IMR-90 (cell line): ENCODE measurements around the gene ANTXR2. TPM values are rescaled to one million over a fixed set of nuclear protein-coding genes. Genes with fewer than 3 reads are reported as not detected.

Experiments
- ATAC-seq: fragments of 200-7000 bp; cut with Tn5 transposase; 2 replicates; pipeline ENCODE4 v1.9.1; 2020; ENCODE audit warnings: low read depth, mild to moderate bottlenecking, moderate library complexity
- BruUV-seq: library from RNA; stranded (reverse); fragments of 400-500 nt; replicated peaks from 2 replicates; lab custom pipeline; 2021; lab: Mats Ljungman, UMichigan
- CTCF ChIA-PET: fragments of 300-600 bp; formaldehyde crosslinking; extraction: SDS; loops from one replicate; lab custom pipeline; 2021; ENCODE audit warnings: antibody characterized with exemption; lab: Yijun Ruan, JAX
- POLR2A ChIA-PET: fragments of 300-600 bp; sonication (Branson Sonifier 250); formaldehyde crosslinking; loops from one replicate; lab custom pipeline; 2022; ENCODE audit warnings: antibody characterized with exemption; ENCODE audit not compliant: unreplicated experiment; lab: Charles Lee
- DNase-seq: peaks from one replicate; pipeline ENCODE4 v3.0.0; 2013
- H2AFZ ChIP-seq: replicated peaks from 2 replicates; pipeline ENCODE3; 2013; ENCODE audit warnings: low read length, mild to moderate bottlenecking; ENCODE audit not compliant: poor library complexity
- H2AK5ac ChIP-seq: 2 replicates; pipeline ENCODE4 v1.6.1; 2013; ENCODE audit warnings: low read depth, low read length, inconsistent platforms
- H2AK9ac ChIP-seq: replicated peaks from 2 replicates; pipeline ENCODE3; 2013; ENCODE audit warnings: mild to moderate bottlenecking, low read depth, low read length, moderate library complexity; ENCODE audit not compliant: poor library complexity
- H2BK120ac ChIP-seq: 2 replicates; pipeline ENCODE4 v1.6.1; 2013; ENCODE audit warnings: low read depth, low read length, inconsistent platforms
- H2BK15ac ChIP-seq: 3 replicates; pipeline ENCODE4 v1.6.1; 2013; ENCODE audit warnings: low read depth, low read length, inconsistent platforms
- H2BK20ac ChIP-seq: 2 replicates; pipeline ENCODE4 v1.6.1; 2013; ENCODE audit warnings: low read depth, mild to moderate bottlenecking, inconsistent platforms, low read length, moderate library complexity
- H2BK5ac ChIP-seq: 2 replicates; pipeline ENCODE4 v1.6.1; 2013; ENCODE audit warnings: mild to moderate bottlenecking, low read depth, low read length, inconsistent platforms; ENCODE audit not compliant: poor library complexity, severe bottlenecking
- H3K14ac ChIP-seq: replicated peaks from 2 replicates; pipeline ENCODE4 v1.6.1; 2013; ENCODE audit warnings: low read depth, low read length, inconsistent platforms
- H3K18ac ChIP-seq: 2 replicates; pipeline ENCODE4 v1.6.1; 2013; ENCODE audit warnings: low read depth, low read length, control low read depth
- H3K23ac ChIP-seq: 2 replicates; pipeline ENCODE4 v1.6.1; 2013; ENCODE audit warnings: low read depth, low read length, inconsistent platforms
- H3K27ac ChIP-seq: 2 replicates; pipeline ENCODE4 v1.5.1; 2013; ENCODE audit warnings: mild to moderate bottlenecking, control low read depth, low read length; ENCODE audit not compliant: insufficient read depth
- H3K27me3 ChIP-seq: 2 replicates; pipeline ENCODE4 v1.6.1; 2013; ENCODE audit warnings: low read length; ENCODE audit not compliant: control insufficient read depth, insufficient read depth
- H3K36me3 ChIP-seq: 2 replicates; pipeline ENCODE4 v1.6.1; 2013; ENCODE audit warnings: low read length, mixed read lengths; ENCODE audit not compliant: control insufficient read depth, insufficient read depth
- H3K4ac ChIP-seq: 2 replicates; pipeline ENCODE4 v1.6.1; 2013; ENCODE audit warnings: low read depth, low read length, inconsistent platforms
- H3K4me1 ChIP-seq: 2 replicates; pipeline ENCODE4 v1.6.1; 2013; ENCODE audit warnings: low read length, mixed read lengths; ENCODE audit not compliant: control insufficient read depth, insufficient read depth
- H3K4me2 ChIP-seq: 2 replicates; pipeline ENCODE4 v1.6.1; 2013; ENCODE audit warnings: low read depth, mild to moderate bottlenecking, control low read depth, low read length, moderate library complexity
- H3K4me3 ChIP-seq: 2 replicates; pipeline ENCODE4 v1.5.1; 2013; ENCODE audit warnings: low read depth, mild to moderate bottlenecking, control low read depth, low read length, moderate library complexity; ENCODE audit not compliant: insufficient read depth
- H3K56ac ChIP-seq: 2 replicates; pipeline ENCODE4 v1.6.1; 2013; ENCODE audit warnings: low read length, inconsistent platforms; ENCODE audit not compliant: insufficient read depth; ENCODE audit errors: extremely low read depth
- H3K79me1 ChIP-seq, 2 experiments: 2 replicates each; pipeline ENCODE4 v1.6.1; 2013; ENCODE audit warnings: low read length in 2 of 2, inconsistent platforms in 1 of 2, low read depth in 1 of 2
- H3K9ac ChIP-seq: 2 replicates; pipeline ENCODE4 v1.6.1; 2013; ENCODE audit warnings: low read depth, low read length, control low read depth
- H3K9me1 ChIP-seq: 2 replicates; pipeline ENCODE4 v1.6.1; 2013; ENCODE audit warnings: low read length, inconsistent platforms; ENCODE audit not compliant: insufficient read depth
- H3K9me3 ChIP-seq: 2 replicates; pipeline ENCODE4 v1.6.1; 2013; ENCODE audit warnings: low read length; ENCODE audit not compliant: control insufficient read depth, insufficient read depth
- H4K20me1 ChIP-seq: 2 replicates; pipeline ENCODE4 v1.6.1; 2013; ENCODE audit warnings: low read length, inconsistent platforms; ENCODE audit not compliant: insufficient read depth
- H4K5ac ChIP-seq: 2 replicates; pipeline ENCODE4 v1.6.1; 2013; ENCODE audit warnings: mild to moderate bottlenecking, low read depth, low read length, control low read depth
- H4K8ac ChIP-seq, 2 experiments: 2 replicates each; pipeline ENCODE4 v1.6.1; 2013; ENCODE audit warnings: low read depth in 2 of 2, low read length in 2 of 2, control low read depth in 1 of 2, inconsistent platforms in 1 of 2
- H4K91ac ChIP-seq: 2 replicates; pipeline ENCODE4 v1.6.1; 2013; ENCODE audit warnings: low read depth, low read length, inconsistent platforms; ENCODE audit not compliant: insufficient read depth
- BHLHE40 ChIP-seq: fragments of 150-350 bp; IDR thresholded peaks from 2 replicates; pipeline ENCODE4 v1.6.1; 2016; ENCODE audit warnings: mild to moderate bottlenecking, low read depth, low read length
- CEBPB ChIP-seq: IDR thresholded peaks from 2 replicates; pipeline ENCODE4 v1.6.1; 2012; ENCODE audit warnings: low read depth, low read length, improper control_type of control experiment
- CHD1 ChIP-seq: IDR thresholded peaks from 2 replicates; pipeline ENCODE4 v1.6.1; 2012; ENCODE audit warnings: low read depth, low read length, improper control_type of control experiment
- MAFK ChIP-seq: IDR thresholded peaks from 2 replicates; pipeline ENCODE4 v1.6.1; 2012; ENCODE audit warnings: low read depth, low read length, improper control_type of control experiment
- MAZ ChIP-seq: IDR thresholded peaks from 2 replicates; pipeline ENCODE4 v1.6.1; 2012; ENCODE audit warnings: low read depth, mild to moderate bottlenecking, low read length, improper control_type of control experiment, moderate library complexity, borderline replicate concordance
- NFE2L2 ChIP-seq: fragments of 150-350 bp; IDR thresholded peaks from 2 replicates; pipeline ENCODE4 v1.6.1; 2016; ENCODE audit warnings: low read depth, mild to moderate bottlenecking, low read length
- POLR2A ChIP-seq: IDR thresholded peaks from 2 replicates; pipeline ENCODE4 v1.6.1; 2012; ENCODE audit warnings: mild to moderate bottlenecking, low read depth, low read length
- RAD21 ChIP-seq: IDR thresholded peaks from 2 replicates; pipeline ENCODE4 v1.6.1; 2012; ENCODE audit warnings: low read length, improper control_type of control experiment
- RCOR1 ChIP-seq: IDR thresholded peaks from 2 replicates; pipeline ENCODE4 v1.6.1; 2012; ENCODE audit warnings: mild to moderate bottlenecking, low read length, improper control_type of control experiment; ENCODE audit not compliant: insufficient replicate concordance
- RFX5 ChIP-seq: IDR thresholded peaks from 2 replicates; pipeline ENCODE4 v1.8.0; 2012; ENCODE audit warnings: low read depth, mild to moderate bottlenecking, low read length, moderate library complexity
- SMC3 ChIP-seq: fragments of 150-350 bp; IDR thresholded peaks from 2 replicates; pipeline ENCODE4 v1.6.1; 2016; ENCODE audit warnings: low read depth, mild to moderate bottlenecking, antibody characterized with exemption, low read length, moderate library complexity
- USF2 ChIP-seq: fragments of 150-350 bp; IDR thresholded peaks from 2 replicates; pipeline ENCODE4 v1.6.1; 2017; ENCODE audit warnings: mild to moderate bottlenecking, antibody characterized with exemption, low read length, low read depth
- WGBS, 2 experiments: methylation state at CpG; one replicate each; pipeline versions ENCODE4 v1.1.5 to v1.1.7; 2013; ENCODE audit warnings: missing lambda C conversion rate in 2 of 2; ENCODE audit not compliant: insufficient read length in 1 of 2; ENCODE audit errors: extremely low coverage in 2 of 2; 5-methylcytosine and 5-hydroxymethylcytosine counted together
- dilution Hi-C: fragments of 300-500 bp; cut with HindIII; formaldehyde crosslinking; loops from one replicate; pipeline ENCODE4 v1.14.3; 2018; ENCODE audit warnings: low sequenced_read_pairs; ENCODE audit not compliant: unreplicated experiment
- in situ Hi-C: fragments of 300-500 bp; cut with MboI; formaldehyde crosslinking; loops from 3 replicates; pipeline ENCODE4 v1.14.3; 2019; ENCODE audit warnings: low sequenced_read_pairs, inconsistent platforms, mixed read lengths
- intact Hi-C: fragments of 100-400 bp; cut with micrococcal nuclease; formaldehyde crosslinking; loops from 2 replicates; pipeline ENCODE4 v1.10.0; 2022
- polyA plus RNA-seq, 3 experiments: library from polyadenylated mRNA; depleted of rRNA; stranded (reverse); fragments of >200 nt; gene quantifications; 2 replicates each; pipeline ENCODE4 v1.2.3, GENCODE V29; 2012; ENCODE audit warnings: low replicate concordance in 1 of 3
- total RNA-seq: library from RNA; depleted of rRNA; stranded (reverse); fragments of >200 nt; gene quantifications from 2 replicates; pipeline ENCODE4 v1.2.3, GENCODE V29; 2012
- TF ChIP-seq, protein P1 (sequence below): conservative IDR thresholded peaks from 2 replicates; pipeline ENCODE4 v1.5.1; 2012; ENCODE audit warnings: mild to moderate bottlenecking, low read depth, low read length, improper control_type of control experiment
- TF ChIP-seq, protein P2 (sequence below): fragments of 150-350 bp; IDR thresholded peaks from 2 replicates; pipeline ENCODE4 v1.6.1; 2016; ENCODE audit warnings: low read depth, mild to moderate bottlenecking, low read length, moderate library complexity, borderline replicate concordance

Gene ANTXR2
- total and polyA plus RNA-seq, 2 of the 4 experiments (the other 2 are of a cell fraction) = 46.8 to 88.5 TPM

DNA sequence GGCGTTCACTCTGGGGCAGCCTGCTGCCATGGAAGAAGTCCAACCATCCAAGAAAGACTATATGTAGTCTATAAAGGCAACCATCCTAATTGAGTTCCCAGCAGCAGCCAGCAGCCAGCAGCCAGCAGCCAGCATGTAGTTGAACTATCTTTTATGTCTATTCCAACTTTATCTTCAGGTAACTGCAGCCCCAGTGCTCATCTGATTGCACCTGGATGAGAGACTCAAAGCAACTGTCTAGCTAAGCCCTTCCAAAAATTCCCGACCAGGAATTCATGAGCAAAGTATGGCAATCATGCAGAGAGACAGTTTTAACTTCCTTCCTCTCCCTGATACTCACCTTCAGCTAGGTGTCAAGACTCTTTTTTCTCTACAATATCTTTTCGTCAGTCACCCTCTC lies 216.8 kb downstream of the ANTXR2 start:
- 0 out of 2 replicates have a peak overlapping the region, but pooled peaks have one; percentile 14 for H2BK20ac ChIP-seq
- in situ Hi-C loops (no loop called here), intact Hi-C loops (loop anchor here (10.0 kb wide), 1 partner anchor 219 kb away; the partner anchor contains the start of gene ANTXR2), dilution Hi-C loops (no loop called here)
- H3K18ac ChIP-seq = no peak overlapping the region
- DNase-seq = no peak
- peaks cover 7% of the 10 kb centered on the region for H3K4me1 ChIP-seq
- 40% methylated on average over 1 of the region's 3 CpGs; no CpG with 5 or more reads in 1 of the 2 experiments for WGBS, 2 experiments
- H3K9me3 ChIP-seq = no peaks in the 10 kb centered on the region
- no peak overlapping the region for H3K4ac ChIP-seq
- no peaks in the 10 kb centered on the region for H3K27me3 ChIP-seq
- H2AFZ ChIP-seq = no peak overlapping the region
- H3K36me3 ChIP-seq = no peaks in the 10 kb centered on the region
- no peaks in the 10 kb centered on the region for H4K20me1 ChIP-seq
- H4K91ac ChIP-seq = no peak overlapping the region
- no peak overlapping the region; the same call in 1 of the 2 replicates for H4K5ac ChIP-seq
- no TSS peak for BruUV-seq
- H3K23ac ChIP-seq = no peak overlapping the region
- H4K8ac ChIP-seq = no peak overlapping the region
- H2BK120ac ChIP-seq = no peak overlapping the region
- POLR2A ChIA-PET = no interaction called here
- no peak overlapping the region for H3K27ac ChIP-seq
- no peak overlapping the region for H2AK9ac ChIP-seq
- H3K14ac ChIP-seq = no peak overlapping the region
- H3K4me3 ChIP-seq = no peak overlapping the region
- no peak overlapping the region for H3K4me2 ChIP-seq
- H2BK5ac ChIP-seq = no peak overlapping the region
- no peak for ATAC-seq
- no peak overlapping the region for H3K56ac ChIP-seq
- TF ChIP-seq RAD21 (no peak), BHLHE40 (no peak), CEBPB (no peak), NFE2L2 (no peak), RFX5 (no peak), SMC3 (no peak), USF2 (no peak), MAFK (no peak), CHD1 (no peak), RCOR1 (no peak), MAZ (no peak), POLR2A (no peak)
- TF ChIP-seq, protein P1, sequence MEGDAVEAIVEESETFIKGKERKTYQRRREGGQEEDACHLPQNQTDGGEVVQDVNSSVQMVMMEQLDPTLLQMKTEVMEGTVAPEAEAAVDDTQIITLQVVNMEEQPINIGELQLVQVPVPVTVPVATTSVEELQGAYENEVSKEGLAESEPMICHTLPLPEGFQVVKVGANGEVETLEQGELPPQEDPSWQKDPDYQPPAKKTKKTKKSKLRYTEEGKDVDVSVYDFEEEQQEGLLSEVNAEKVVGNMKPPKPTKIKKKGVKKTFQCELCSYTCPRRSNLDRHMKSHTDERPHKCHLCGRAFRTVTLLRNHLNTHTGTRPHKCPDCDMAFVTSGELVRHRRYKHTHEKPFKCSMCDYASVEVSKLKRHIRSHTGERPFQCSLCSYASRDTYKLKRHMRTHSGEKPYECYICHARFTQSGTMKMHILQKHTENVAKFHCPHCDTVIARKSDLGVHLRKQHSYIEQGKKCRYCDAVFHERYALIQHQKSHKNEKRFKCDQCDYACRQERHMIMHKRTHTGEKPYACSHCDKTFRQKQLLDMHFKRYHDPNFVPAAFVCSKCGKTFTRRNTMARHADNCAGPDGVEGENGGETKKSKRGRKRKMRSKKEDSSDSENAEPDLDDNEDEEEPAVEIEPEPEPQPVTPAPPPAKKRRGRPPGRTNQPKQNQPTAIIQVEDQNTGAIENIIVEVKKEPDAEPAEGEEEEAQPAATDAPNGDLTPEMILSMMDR = no peak
- TF ChIP-seq, protein P2, sequence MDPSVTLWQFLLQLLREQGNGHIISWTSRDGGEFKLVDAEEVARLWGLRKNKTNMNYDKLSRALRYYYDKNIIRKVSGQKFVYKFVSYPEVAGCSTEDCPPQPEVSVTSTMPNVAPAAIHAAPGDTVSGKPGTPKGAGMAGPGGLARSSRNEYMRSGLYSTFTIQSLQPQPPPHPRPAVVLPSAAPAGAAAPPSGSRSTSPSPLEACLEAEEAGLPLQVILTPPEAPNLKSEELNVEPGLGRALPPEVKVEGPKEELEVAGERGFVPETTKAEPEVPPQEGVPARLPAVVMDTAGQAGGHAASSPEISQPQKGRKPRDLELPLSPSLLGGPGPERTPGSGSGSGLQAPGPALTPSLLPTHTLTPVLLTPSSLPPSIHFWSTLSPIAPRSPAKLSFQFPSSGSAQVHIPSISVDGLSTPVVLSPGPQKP = no peak
- no peaks in the 10 kb centered on the region for H3K79me1 ChIP-seq
- H2AK5ac ChIP-seq = no peak overlapping the region
- no peak overlapping the region for H2BK15ac ChIP-seq
- no peaks in the 10 kb centered on the region for H3K9me1 ChIP-seq
- no peak overlapping the region for H3K9ac ChIP-seq
- CTCF ChIA-PET = interaction anchor here (1.7 kb wide), 1 partner anchor 8 kb away, joined by 7 read pairs; no protein-coding TSS in a partner anchor
